Measurements from ENCODE around the gene YBX3.

The YBX3 gene

DNA sequence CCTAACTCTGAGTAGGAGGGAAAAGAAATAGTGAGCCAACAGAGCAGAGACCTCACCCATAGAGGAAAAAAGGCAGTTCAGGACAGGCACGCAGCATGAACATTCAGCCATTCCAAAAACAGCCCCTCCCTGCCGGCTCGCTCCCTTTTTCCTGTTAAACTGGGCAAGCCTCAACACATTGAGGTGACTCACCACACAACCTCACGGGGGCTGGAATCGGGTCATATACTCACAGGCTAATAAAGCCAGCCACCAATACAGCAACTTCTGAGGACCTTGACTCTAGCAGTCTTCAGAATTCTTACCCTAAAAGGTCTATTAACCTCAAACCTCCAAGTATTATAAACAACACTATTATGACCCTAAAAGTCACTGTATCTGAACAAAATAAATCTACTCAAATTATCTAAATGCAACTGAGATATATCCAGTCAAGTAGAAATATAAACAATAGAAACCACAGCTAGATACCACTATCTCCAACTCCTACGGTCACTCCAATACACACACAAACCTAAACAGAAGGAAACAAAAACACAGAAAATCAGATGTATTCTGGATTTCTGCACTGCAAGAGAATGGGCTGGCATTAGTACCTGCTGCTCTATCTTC is 6.3 kb downstream of the YBX3 start:
- H3K9me3 Mint-ChIP-seq: no peaks in the 10 kb centered on the region
- no peak overlapping the region for H3K27ac Mint-ChIP-seq
- no peaks in the 10 kb centered on the region for H3K27me3 Mint-ChIP-seq
- peaks cover 62% of the 10 kb centered on the region for H3K36me3 Mint-ChIP-seq (ENCODE audit: low read depth)
- H3K4me3 Mint-ChIP-seq: no peak overlapping the region
- intact Hi-C loops (cut with micrococcal nuclease): loop anchor here (5.0 kb wide), 1 partner anchor 35 kb away; no protein-coding TSS in a partner anchor
- H3K4me1 Mint-ChIP-seq (ENCODE audit: low read depth): peaks cover 25% of the 10 kb centered on the region

- Mint-ChIP-seq H3K27ac (no peak overlapping the region), H3K27me3 (no peaks in the 10 kb centered on the region), H3K4me1 (ENCODE audit: low read depth) (peaks cover 20% of the 10 kb centered on the region), H3K36me3 (ENCODE audit: low read depth) (peaks cover 65% of the 10 kb centered on the region), H3K4me3 (no peak overlapping the region), H3K9me3 (no peaks in the 10 kb centered on the region)
- intact Hi-C loops (cut with micrococcal nuclease): loop anchor here (5.0 kb wide), 1 partner anchor 36 kb away; no protein-coding TSS in a partner anchor
These were observed 6.8 kb downstream of the YBX3 start for GRCh38 chr12:10716277-10716676.

- H3K27ac Mint-ChIP-seq: no peak overlapping the region
- H3K27me3 Mint-ChIP-seq: no peaks in the 10 kb centered on the region
- intact Hi-C loops (cut with micrococcal nuclease): loop anchor here (5.0 kb wide), 1 partner anchor 37 kb away; no protein-coding TSS in a partner anchor
- H3K4me1 Mint-ChIP-seq (ENCODE audit: low read depth): peaks cover 15% of the 10 kb centered on the region
- peaks cover 68% of the 10 kb centered on the region for H3K36me3 Mint-ChIP-seq (ENCODE audit: low read depth)
- no peaks in the 10 kb centered on the region for H3K9me3 Mint-ChIP-seq
- no peak overlapping the region for H3K4me3 Mint-ChIP-seq
These were observed 7.6 kb downstream of the YBX3 start for GRCh38 chr12:10715491-10715890.

DNA sequence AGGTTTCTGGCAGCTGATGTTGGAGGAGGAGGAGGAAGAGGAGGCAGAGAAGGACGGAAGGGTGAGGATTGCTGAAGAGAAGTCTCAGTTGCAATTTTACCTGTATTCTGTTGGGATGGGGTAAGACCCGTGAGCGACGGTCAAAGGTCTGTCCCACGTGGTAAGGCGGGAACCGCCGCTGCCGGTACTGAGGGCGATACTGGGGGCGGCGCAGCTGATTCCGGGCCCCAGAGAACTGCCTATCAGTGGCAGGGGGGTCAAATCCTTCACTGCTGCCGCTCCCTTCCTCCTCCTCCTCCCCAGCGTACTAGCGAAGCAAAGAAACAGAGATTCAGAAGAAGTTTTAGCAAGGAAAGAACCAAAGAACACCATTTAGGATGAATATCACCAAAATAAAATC is 13.3 kb downstream of the YBX3 start:
- Mint-ChIP-seq H3K4me1 (ENCODE audit: low read depth) (no peaks in the 10 kb centered on the region), H3K4me3 (no peak overlapping the region), H3K9me3 (no peaks in the 10 kb centered on the region), H3K27me3 (no peaks in the 10 kb centered on the region), H3K27ac (no peak overlapping the region), H3K36me3 (ENCODE audit: low read depth) (peaks cover 86% of the 10 kb centered on the region)
- intact Hi-C loops (cut with micrococcal nuclease): no loop called here

- intact Hi-C loops (cut with micrococcal nuclease): no loop called here
- peaks cover 89% of the 10 kb centered on the region for H3K36me3 Mint-ChIP-seq (ENCODE audit: low read depth)
- no peaks in the 10 kb centered on the region for H3K4me1 Mint-ChIP-seq (ENCODE audit: low read depth)
- no peaks in the 10 kb centered on the region for H3K27me3 Mint-ChIP-seq
- no peak overlapping the region for H3K4me3 Mint-ChIP-seq
- H3K9me3 Mint-ChIP-seq: no peaks in the 10 kb centered on the region
- no peak overlapping the region for H3K27ac Mint-ChIP-seq
These were observed 14.3 kb downstream of the YBX3 start for GRCh38 chr12:10708862-10709261.

- Mint-ChIP-seq H3K27ac (no peak overlapping the region), H3K27me3 (no peaks in the 10 kb centered on the region), H3K4me1 (ENCODE audit: low read depth) (no peaks in the 10 kb centered on the region), H3K9me3 (no peaks in the 10 kb centered on the region), H3K36me3 (ENCODE audit: low read depth) (peaks cover 85% of the 10 kb centered on the region), H3K4me3 (no peak overlapping the region)
- intact Hi-C loops (cut with micrococcal nuclease): no loop called here
These were observed 17.5 kb downstream of the YBX3 start for GRCh38 chr12:10705655-10706054.

DNA sequence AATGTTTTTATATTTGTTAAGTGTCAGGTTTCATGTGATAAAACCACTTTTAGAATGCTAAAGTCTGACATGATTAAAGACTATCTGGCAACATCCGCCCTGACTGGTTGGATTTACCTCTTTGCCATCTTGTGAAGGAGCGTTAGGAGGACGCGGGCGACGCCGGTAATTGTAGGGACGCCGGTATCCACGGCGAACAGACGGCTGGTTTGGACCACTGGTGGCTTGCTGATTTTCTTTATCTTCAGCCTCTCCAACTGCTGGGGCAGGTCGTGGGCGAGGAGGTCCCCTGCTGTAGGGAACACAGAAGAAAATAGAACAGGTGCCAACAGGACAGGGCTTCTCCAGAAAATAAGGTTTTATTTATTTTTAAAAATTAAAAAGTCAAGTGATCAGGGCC is 21.3 kb downstream of the YBX3 start:
- Mint-ChIP-seq H3K9me3 (no peaks in the 10 kb centered on the region), H3K36me3 (ENCODE audit: low read depth) (peaks cover 84% of the 10 kb centered on the region), H3K4me3 (no peak overlapping the region), H3K4me1 (ENCODE audit: low read depth) (no peaks in the 10 kb centered on the region), H3K27ac (no peak overlapping the region), H3K27me3 (no peaks in the 10 kb centered on the region)
- intact Hi-C loops (cut with micrococcal nuclease): no loop called here

GRCh38 chr12:10701131-10701681 is 21.9 kb downstream of the YBX3 start:
- intact Hi-C loops (cut with micrococcal nuclease): no loop called here
- no peak overlapping the region for H3K27ac Mint-ChIP-seq
- H3K36me3 Mint-ChIP-seq (ENCODE audit: low read depth): peaks cover 83% of the 10 kb centered on the region
- no peaks in the 10 kb centered on the region for H3K27me3 Mint-ChIP-seq
- H3K9me3 Mint-ChIP-seq: no peaks in the 10 kb centered on the region
- H3K4me1 Mint-ChIP-seq (ENCODE audit: low read depth): no peaks in the 10 kb centered on the region
- no peak overlapping the region for H3K4me3 Mint-ChIP-seq

- H3K36me3 Mint-ChIP-seq (ENCODE audit: low read depth): peaks cover 83% of the 10 kb centered on the region
- H3K4me3 Mint-ChIP-seq: no peak overlapping the region
- H3K27me3 Mint-ChIP-seq: no peaks in the 10 kb centered on the region
- intact Hi-C loops (cut with micrococcal nuclease): no loop called here
- no peaks in the 10 kb centered on the region for H3K9me3 Mint-ChIP-seq
- no peak overlapping the region for H3K27ac Mint-ChIP-seq
- no peaks in the 10 kb centered on the region for H3K4me1 Mint-ChIP-seq (ENCODE audit: low read depth)
These were observed 22.5 kb downstream of the YBX3 start for GRCh38 chr12:10700581-10700980.

GRCh38 chr12:10697862-10698261 is 25.3 kb downstream of the YBX3 start:
- Mint-ChIP-seq H3K4me3 (no peak overlapping the region), H3K27me3 (no peaks in the 10 kb centered on the region), H3K27ac (no peak overlapping the region), H3K9me3 (no peaks in the 10 kb centered on the region), H3K4me1 (ENCODE audit: low read depth) (no peaks in the 10 kb centered on the region), H3K36me3 (ENCODE audit: low read depth) (peaks cover 68% of the 10 kb centered on the region)
- intact Hi-C loops (cut with micrococcal nuclease): no loop called here

GRCh38 chr12:10697156-10697555 is 26.0 kb downstream of the YBX3 start:
- intact Hi-C loops (cut with micrococcal nuclease): no loop called here
- Mint-ChIP-seq H3K9me3 (no peaks in the 10 kb centered on the region), H3K36me3 (ENCODE audit: low read depth) (peaks cover 64% of the 10 kb centered on the region), H3K4me1 (ENCODE audit: low read depth) (no peaks in the 10 kb centered on the region), H3K27ac (no peak overlapping the region), H3K4me3 (no peak overlapping the region), H3K27me3 (no peaks in the 10 kb centered on the region)

- Mint-ChIP-seq H3K4me1 (ENCODE audit: low read depth) (no peaks in the 10 kb centered on the region), H3K4me3 (no peak overlapping the region)
These were observed 32.2 kb downstream of the YBX3 start for GRCh38 chr12:10690906-10691305.

DNA sequence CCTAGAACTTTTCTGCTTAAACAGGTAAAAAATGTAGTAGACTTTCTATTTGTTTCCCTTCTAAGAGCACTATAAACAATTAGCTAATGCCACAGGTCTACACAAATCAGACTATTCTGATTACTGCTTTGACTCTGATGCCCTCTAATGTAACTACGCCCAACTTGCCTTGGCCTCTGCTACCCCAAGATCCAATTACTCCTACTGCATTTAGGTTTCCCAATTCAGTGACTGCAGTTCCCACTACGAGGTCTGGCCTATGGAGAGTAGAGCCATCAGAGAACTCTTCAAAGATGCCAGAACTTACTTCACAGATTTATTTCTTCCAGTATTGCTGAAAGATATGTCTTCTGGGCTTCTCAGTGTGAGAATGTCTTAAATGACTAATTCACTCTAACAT is 34.0 kb downstream of the YBX3 start:
- no peaks in the 10 kb centered on the region for H3K36me3 Mint-ChIP-seq (ENCODE audit: low read depth)
- H3K27me3 Mint-ChIP-seq: peaks cover 2% of the 10 kb centered on the region
- no peak overlapping the region for H3K27ac Mint-ChIP-seq
- intact Hi-C loops (cut with micrococcal nuclease): no loop called here
- H3K4me3 Mint-ChIP-seq: no peak overlapping the region
- H3K4me1 Mint-ChIP-seq (ENCODE audit: low read depth): no peaks in the 10 kb centered on the region
- H3K9me3 Mint-ChIP-seq: peaks cover 18% of the 10 kb centered on the region

More at GRCh38 chr12:10690906-10691305, 32.2 kb downstream of the YBX3 start:
- peaks cover 9% of the 10 kb centered on the region for H3K36me3 Mint-ChIP-seq (ENCODE audit: low read depth)
- H3K9me3 Mint-ChIP-seq: peaks cover 18% of the 10 kb centered on the region
- no peaks in the 10 kb centered on the region for H3K27me3 Mint-ChIP-seq
- no peak overlapping the region for H3K27ac Mint-ChIP-seq
- intact Hi-C loops (cut with micrococcal nuclease): no loop called here

- Mint-ChIP-seq H3K4me1 (ENCODE audit: low read depth) (no peaks in the 10 kb centered on the region), H3K27me3 (peaks cover 2% of the 10 kb centered on the region), H3K27ac (no peak overlapping the region), H3K9me3 (peaks cover 18% of the 10 kb centered on the region), H3K36me3 (ENCODE audit: low read depth) (no peaks in the 10 kb centered on the region), H3K4me3 (no peak overlapping the region)
- intact Hi-C loops (cut with micrococcal nuclease): no loop called here
These were observed 35.1 kb downstream of the YBX3 start for GRCh38 chr12:10688042-10688441.
